22Rv1 (cell line): ENCODE data around the gene DPP3.

ENCODE experiments used
- H3K27ac ChIP-seq: fragments of 450-650 bp; 2 replicates; pipeline ENCODE4 v1.5.1; 2017
- CTCF ChIP-seq: fragments of 450-650 bp; IDR thresholded peaks from 2 replicates; pipeline ENCODE4 v1.5.1; 2017; ENCODE audit warnings: mild to moderate bottlenecking
- ZFX ChIP-seq: fragments of 450-650 bp; IDR thresholded peaks from 2 replicates; pipeline ENCODE4 v1.6.1; 2017; ENCODE audit warnings: antibody characterized with exemption, borderline replicate concordance

DPP3 gene

GRCh38 chr11:66443602-66444001 is 36.6 kb upstream of the DPP3 start:
- TF ChIP-seq ZFX (no peak), CTCF (no peak)
- no peak overlapping the region for H3K27ac ChIP-seq

- H3K27ac ChIP-seq, result no peak overlapping the region
- no peak for TF ChIP-seq ZFX
These were observed 33.2 kb upstream of the DPP3 start for GRCh38 chr11:66447012-66447411.

- no peak overlapping the region for H3K27ac ChIP-seq
- TF ChIP-seq CTCF (no peak), ZFX (no peak)
These were observed 31.7 kb upstream of the DPP3 start for GRCh38 chr11:66448523-66448922.

GRCh38 chr11:66450560-66450959 is 29.7 kb upstream of the DPP3 start:
- no peak overlapping the region for H3K27ac ChIP-seq
- TF ChIP-seq ZFX (no peak), CTCF (no peak)

GRCh38 chr11:66451663-66452062 is 28.6 kb upstream of the DPP3 start:
- H3K27ac ChIP-seq, result no peak overlapping the region
- TF ChIP-seq ZFX, result no peak
- TF ChIP-seq CTCF, result no peak

- no peak for TF ChIP-seq ZFX
- H3K27ac ChIP-seq, result no peak overlapping the region
These were observed 26.0 kb upstream of the DPP3 start for GRCh38 chr11:66454247-66454646.

- no peak for TF ChIP-seq ZFX
- TF ChIP-seq CTCF, result no peak
- H3K27ac ChIP-seq, result no peak overlapping the region
These were observed 25.4 kb upstream of the DPP3 start for GRCh38 chr11:66454828-66455227.

- H3K27ac ChIP-seq, result no peak overlapping the region
- TF ChIP-seq ZFX (no peak), CTCF (no peak)
These were observed 22.4 kb upstream of the DPP3 start for GRCh38 chr11:66457826-66458225.
